Breast epithelium (tissue), 4 donors: ENCODE data around the gene LZTS3. TPM values are rescaled to one million over a fixed set of nuclear protein-coding genes. Genes with fewer than 3 reads are reported as not detected.
A peak's percentile ranks its signal among the peaks of the same experiment; 100 is the strongest.

ENCODE experiments used
- DNase-seq, 2 donors: peaks; one replicate each; pipeline ENCODE4 v3.0.0-alpha.2; 2019; ENCODE audit warnings: low spot score in 2 of 2
- H3K27ac ChIP-seq, 2 donors: fragments of 200-600 bp; sonication (generic) in 1 of 2; one replicate each; pipeline ENCODE4 v1.5.1; 2016 to 2019; ENCODE audit warnings: mild to moderate bottlenecking in 1 of 2
- H3K27me3 ChIP-seq, 2 donors: fragments of 200-600 bp; sonication (generic) in 1 of 2; one replicate each; pipeline versions ENCODE4 v1.5.1 to v1.6.0; 2017 to 2019; ENCODE audit warnings: control low read depth in 1 of 2, mild to moderate bottlenecking in 1 of 2
- H3K36me3 ChIP-seq: fragments of 200-600 bp; one replicate; pipeline ENCODE4 v1.5.1; 2019
- H3K4me1 ChIP-seq, 2 donors: fragments of 200-600 bp; sonication (generic); one replicate each; pipeline ENCODE4 v1.5.1; 2016 to 2019; ENCODE audit warnings: control low read depth in 1 of 2
- H3K4me3 ChIP-seq, 3 donors: fragments of 200-600 bp; sonication (generic); 1 replicate in 2 of 3; 2 replicates in 1 of 3; pipeline ENCODE4 v1.5.1; 2016 to 2019; ENCODE audit warnings: mild to moderate bottlenecking in 3 of 3, moderate library complexity in 2 of 3
- H3K9me3 ChIP-seq, 2 donors: fragments of 200-600 bp; sonication (generic) in 1 of 2; one replicate each; pipeline ENCODE4 v1.5.1; 2016 to 2019; ENCODE audit warnings: control low read depth in 1 of 2
- POLR2A ChIP-seq: fragments of 450-650 bp; IDR thresholded peaks from one replicate; pipeline ENCODE4 v1.6.1; 2016; ENCODE audit warnings: antibody characterized with exemption, mild to moderate bottlenecking, moderate library complexity
- POLR2AphosphoS5 ChIP-seq, 3 donors: sonication (generic); formaldehyde crosslinking; IDR thresholded peaks; one replicate each; pipeline ENCODE4 v1.6.1; 2017; ENCODE audit warnings: antibody characterized with exemption in 3 of 3
- intact Hi-C: fragments of 100-400 bp; cut with DNase I; formaldehyde crosslinking; loops from one replicate; pipeline ENCODE4 v1.15.1; 2023; ENCODE audit warnings: low total_unique reads
- total RNA-seq, 3 donors: library from RNA; depleted of rRNA; stranded (reverse); fragments of >200 nt; gene quantifications; one replicate each; pipeline ENCODE4 v1.1.0, GENCODE V29; 2016
- TF ChIP-seq, protein P1 (sequence below), 3 donors: fragments of 450-650 bp; IDR thresholded peaks; one replicate each; pipeline ENCODE4 v1.5.1; 2016 to 2017; ENCODE audit warnings: antibody characterized with exemption in 3 of 3, mild to moderate bottlenecking in 3 of 3, moderate library complexity in 3 of 3

Gene LZTS3
- total RNA-seq, 3 donors from 2014 or later, result 9.3 to 12.1 (median 11.3) TPM

DNA sequence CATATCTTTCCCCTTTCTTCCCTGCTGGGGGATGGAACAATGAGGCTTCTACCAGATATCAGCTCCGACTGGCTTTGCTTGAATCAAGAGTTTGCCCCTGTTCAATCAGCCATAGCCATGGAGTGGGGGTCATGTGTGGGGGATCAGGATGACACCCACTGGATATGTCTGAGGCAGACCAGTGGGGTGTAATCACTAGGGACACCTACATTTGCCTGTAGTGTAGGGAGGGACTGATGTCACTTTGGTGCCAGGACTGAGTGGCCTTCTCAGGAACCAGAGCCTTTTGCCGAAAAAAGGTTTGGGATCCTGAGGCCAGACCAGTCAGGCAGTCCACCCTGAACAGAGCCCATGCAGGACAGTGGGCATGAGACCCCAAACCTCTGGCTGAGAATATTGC, 37.0 kb upstream of the LZTS3 start:
- peak overlapping the region; percentile 86 to 95 (median 88) for H3K4me3 ChIP-seq
- H3K9me3 ChIP-seq, result no peaks in the 10 kb centered on the region
- H3K27me3 ChIP-seq, result no peaks in the 10 kb centered on the region
- intact Hi-C loops, result no loop called here
- no peaks in the 10 kb centered on the region for H3K4me1 ChIP-seq
- H3K27ac ChIP-seq, result no peak overlapping the region
- no peak for TF ChIP-seq POLR2A
- TF ChIP-seq POLR2AphosphoS5 (IDR thresholded peaks at IDR 0.05), result no peak
- TF ChIP-seq, protein P1, sequence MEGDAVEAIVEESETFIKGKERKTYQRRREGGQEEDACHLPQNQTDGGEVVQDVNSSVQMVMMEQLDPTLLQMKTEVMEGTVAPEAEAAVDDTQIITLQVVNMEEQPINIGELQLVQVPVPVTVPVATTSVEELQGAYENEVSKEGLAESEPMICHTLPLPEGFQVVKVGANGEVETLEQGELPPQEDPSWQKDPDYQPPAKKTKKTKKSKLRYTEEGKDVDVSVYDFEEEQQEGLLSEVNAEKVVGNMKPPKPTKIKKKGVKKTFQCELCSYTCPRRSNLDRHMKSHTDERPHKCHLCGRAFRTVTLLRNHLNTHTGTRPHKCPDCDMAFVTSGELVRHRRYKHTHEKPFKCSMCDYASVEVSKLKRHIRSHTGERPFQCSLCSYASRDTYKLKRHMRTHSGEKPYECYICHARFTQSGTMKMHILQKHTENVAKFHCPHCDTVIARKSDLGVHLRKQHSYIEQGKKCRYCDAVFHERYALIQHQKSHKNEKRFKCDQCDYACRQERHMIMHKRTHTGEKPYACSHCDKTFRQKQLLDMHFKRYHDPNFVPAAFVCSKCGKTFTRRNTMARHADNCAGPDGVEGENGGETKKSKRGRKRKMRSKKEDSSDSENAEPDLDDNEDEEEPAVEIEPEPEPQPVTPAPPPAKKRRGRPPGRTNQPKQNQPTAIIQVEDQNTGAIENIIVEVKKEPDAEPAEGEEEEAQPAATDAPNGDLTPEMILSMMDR (IDR thresholded peaks at IDR 0.05), result no peak
- no peaks in the 10 kb centered on the region for H3K36me3 ChIP-seq
- no peak for DNase-seq

DNA sequence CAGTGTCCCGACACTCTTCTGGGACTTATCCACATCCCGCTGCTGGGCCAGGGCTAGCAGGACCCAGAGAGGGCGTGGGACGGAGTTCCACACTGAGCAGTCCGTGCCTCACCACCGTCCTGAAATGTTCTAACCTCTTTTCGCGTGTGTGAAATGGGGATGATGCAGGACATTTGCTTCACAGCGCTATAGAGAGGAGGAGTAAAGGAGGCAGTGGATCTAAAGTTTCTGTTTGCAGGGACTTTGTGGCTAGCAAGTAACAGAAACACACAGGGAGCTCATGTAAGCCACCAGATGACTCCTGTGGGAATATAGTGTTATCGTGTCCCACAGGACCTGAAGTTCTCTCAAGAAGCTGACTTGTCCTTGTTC, 36.6 kb upstream of the LZTS3 start:
- Histone ChIP-seq H3K27ac (peak overlapping the region in 1 of 2 donors; percentile 92), H3K36me3 (no peaks in the 10 kb centered on the region), H3K4me3 (peak overlapping the region; percentile 86 to 95 (median 88)), H3K27me3 (no peaks in the 10 kb centered on the region), H3K4me1 (no peaks in the 10 kb centered on the region), H3K9me3 (no peaks in the 10 kb centered on the region)
- intact Hi-C loops, result no loop called here
- TF ChIP-seq POLR2AphosphoS5 (IDR thresholded peaks at IDR 0.05), result no peak
- TF ChIP-seq, protein P1 (IDR thresholded peaks at IDR 0.05), result no peak
- no peak for TF ChIP-seq POLR2A
- no peak for DNase-seq

DNA sequence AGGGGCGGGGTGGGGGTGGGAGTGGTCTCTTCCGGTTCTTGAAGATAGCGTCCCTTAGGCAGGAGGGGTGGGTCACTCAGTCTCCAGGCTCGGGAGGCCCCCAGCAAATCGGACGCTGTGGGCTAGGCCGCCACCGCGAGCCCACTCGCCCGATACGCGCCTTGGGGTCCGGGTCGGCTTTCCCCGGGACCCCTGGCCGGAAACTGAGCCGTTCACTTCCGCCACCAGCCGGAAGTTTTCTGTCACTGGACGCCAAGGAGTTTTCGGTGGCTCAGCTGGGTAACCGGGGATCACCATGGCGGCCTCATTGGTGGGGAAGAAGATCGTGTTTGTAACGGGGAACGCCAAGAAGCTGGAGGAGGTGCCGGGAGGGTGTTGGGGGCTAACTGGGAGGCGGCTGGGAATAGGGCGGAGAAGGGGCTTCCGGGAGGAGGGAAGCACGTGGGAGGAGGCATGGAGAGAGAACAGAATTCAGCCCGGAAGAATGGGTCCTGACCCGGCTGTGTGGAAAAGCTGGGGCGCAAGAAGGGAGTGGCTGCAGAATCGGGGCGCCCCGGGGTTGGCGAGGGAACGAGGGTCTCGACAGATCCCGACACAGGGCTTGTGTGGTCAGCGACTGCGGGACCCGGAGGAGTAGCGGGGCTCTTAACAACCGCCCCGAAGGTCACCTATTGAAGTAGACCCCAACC, 36.1 kb upstream of the LZTS3 start, which contains the start of gene ITPA:
Gene ITPA, plus strand, starts transcription at position 242 of the 689 bp plus-strand sequence. Its CDS starts 54 bp downstream, at position 296.
- H3K4me3 ChIP-seq, result peak within 1 kb of the TSS; percentile 86 to 95 (median 88)
- no peaks in the 10 kb centered on the region for H3K9me3 ChIP-seq
- no peaks in the 10 kb centered on the region for H3K27me3 ChIP-seq
- H3K4me1 ChIP-seq, result no peaks in the 10 kb centered on the region
- DNase-seq, result no peak
- H3K27ac ChIP-seq, result peak within 1 kb of the TSS; percentile 87 to 92
- H3K36me3 ChIP-seq, result no peaks in the 10 kb centered on the region
- no peak for TF ChIP-seq POLR2A
- TF ChIP-seq, protein P1 (IDR thresholded peaks at IDR 0.05), result no peak
- TF ChIP-seq POLR2AphosphoS5 (IDR thresholded peaks at IDR 0.05), result no peak
- intact Hi-C loops, result no loop called here

DNA sequence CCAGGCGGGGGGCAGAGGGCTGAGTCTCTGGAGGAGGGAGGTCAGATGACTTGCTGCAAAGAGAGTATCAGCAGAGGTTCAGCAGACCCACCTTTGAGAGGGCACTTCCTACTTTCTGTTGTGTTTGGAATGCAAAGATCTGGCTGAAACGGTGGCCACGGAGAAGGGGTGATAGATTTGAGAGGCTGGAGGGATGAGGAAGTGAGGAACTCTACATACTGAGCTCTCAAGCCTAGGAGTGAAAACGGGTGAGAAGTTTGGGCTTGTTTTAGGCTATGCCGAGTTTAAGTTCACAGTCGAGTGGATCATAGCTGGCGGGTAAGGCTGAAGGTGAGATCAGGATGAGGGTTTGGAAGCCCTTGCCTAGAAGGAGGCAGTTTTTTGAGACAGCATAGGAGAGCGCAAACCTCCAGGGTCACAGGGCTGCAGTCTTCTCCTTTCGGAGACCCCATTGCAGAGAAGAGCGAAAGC, 35.5 kb upstream of the LZTS3 start:
- intact Hi-C loops, result no loop called here
- peak overlapping the region; percentile 87 to 92 for H3K27ac ChIP-seq
- no peaks in the 10 kb centered on the region for H3K27me3 ChIP-seq

More for the DNA sequence above, 35.5 kb upstream of the LZTS3 start:
- Histone ChIP-seq H3K36me3 (no peaks in the 10 kb centered on the region), H3K4me1 (no peaks in the 10 kb centered on the region), H3K9me3 (no peaks in the 10 kb centered on the region), H3K4me3 (peak overlapping the region; percentile 86 to 95 (median 88))
- DNase-seq, result no peak
- TF ChIP-seq, protein P1 (IDR thresholded peaks at IDR 0.05), result no peak
- TF ChIP-seq POLR2A (no peak), POLR2AphosphoS5 (IDR thresholded peaks at IDR 0.05) (no peak)
